VCaP (cell line): ENCODE measurements around the gene COL4A2.

ENCODE experiments used
- H3K27ac ChIP-seq: fragments of 450-650 bp; 2 replicates; pipeline ENCODE4 v1.5.1; 2017
- TF ChIP-seq, protein P1 (sequence below): fragments of 450-650 bp; conservative IDR thresholded peaks from 2 replicates; pipeline ENCODE4 v1.5.1; 2017; ENCODE audit warnings: mild to moderate bottlenecking, moderate library complexity

COL4A2 gene

GRCh38 chr13:110322126-110322827 is 15.2 kb downstream of the COL4A2 start:
- no peak overlapping the region for H3K27ac ChIP-seq
- TF ChIP-seq, protein P1, sequence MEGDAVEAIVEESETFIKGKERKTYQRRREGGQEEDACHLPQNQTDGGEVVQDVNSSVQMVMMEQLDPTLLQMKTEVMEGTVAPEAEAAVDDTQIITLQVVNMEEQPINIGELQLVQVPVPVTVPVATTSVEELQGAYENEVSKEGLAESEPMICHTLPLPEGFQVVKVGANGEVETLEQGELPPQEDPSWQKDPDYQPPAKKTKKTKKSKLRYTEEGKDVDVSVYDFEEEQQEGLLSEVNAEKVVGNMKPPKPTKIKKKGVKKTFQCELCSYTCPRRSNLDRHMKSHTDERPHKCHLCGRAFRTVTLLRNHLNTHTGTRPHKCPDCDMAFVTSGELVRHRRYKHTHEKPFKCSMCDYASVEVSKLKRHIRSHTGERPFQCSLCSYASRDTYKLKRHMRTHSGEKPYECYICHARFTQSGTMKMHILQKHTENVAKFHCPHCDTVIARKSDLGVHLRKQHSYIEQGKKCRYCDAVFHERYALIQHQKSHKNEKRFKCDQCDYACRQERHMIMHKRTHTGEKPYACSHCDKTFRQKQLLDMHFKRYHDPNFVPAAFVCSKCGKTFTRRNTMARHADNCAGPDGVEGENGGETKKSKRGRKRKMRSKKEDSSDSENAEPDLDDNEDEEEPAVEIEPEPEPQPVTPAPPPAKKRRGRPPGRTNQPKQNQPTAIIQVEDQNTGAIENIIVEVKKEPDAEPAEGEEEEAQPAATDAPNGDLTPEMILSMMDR: no peak

DNA sequence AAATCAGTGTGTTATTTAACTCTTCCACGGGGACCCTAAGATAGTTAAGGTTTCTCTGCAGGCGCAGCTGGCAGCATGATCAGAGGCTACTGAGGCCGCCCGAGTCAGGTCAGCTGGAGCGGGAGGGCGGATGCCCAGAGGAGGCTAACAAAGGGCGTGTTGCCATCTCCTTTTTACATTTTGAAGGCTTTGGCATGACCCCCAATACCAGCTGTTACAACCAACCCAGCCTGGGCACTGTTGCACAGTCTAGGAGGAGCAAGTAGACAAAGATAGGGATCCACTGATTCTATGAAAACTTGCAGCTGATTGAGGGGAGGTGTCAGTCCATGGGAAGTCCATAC is 15.7 kb downstream of the COL4A2 start:
- no peak overlapping the region for H3K27ac ChIP-seq

GRCh38 chr13:110323172-110323891 is 16.2 kb downstream of the COL4A2 start:
- no peak overlapping the region for H3K27ac ChIP-seq
- TF ChIP-seq, protein P1: no peak; the same call in 1 of the 2 replicates

More for the DNA sequence above, 15.7 kb downstream of the COL4A2 start:
- TF ChIP-seq, protein P1: no peak

DNA sequence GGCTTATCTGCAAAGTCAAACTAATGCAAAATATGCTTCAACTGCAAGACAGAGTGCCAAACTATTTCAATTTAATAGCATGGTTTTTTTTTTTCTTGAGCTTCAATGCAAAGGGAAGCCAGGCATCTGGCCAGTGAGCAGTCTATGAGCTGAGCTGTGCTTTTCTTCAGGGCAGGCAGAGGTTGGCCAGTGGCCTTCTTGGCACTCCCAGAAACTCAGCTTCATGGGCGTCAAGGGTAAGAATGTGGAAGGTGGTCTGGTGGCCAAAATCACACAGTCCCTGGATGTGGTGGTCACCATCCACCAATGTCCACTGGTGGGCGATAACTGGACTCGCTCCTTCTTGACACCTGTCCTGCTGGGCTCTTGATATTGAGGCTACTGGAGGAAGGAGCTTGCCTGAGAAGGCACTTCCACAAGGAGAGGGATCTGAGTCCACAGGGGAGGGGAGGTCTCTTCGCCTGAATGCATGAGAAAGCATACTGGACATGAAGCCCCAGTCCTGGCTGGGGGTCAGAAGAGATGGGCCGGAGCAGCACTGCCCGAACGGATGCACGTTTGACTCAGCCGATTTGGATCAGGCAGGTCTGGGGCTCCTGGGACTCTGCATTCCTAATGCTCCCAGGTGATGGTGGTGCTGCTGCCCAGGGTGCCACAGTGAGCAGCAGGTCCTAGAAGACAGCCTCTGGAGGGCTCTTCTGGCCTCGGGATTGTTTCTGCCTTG is 17.1 kb downstream of the COL4A2 start:
- no peak overlapping the region for H3K27ac ChIP-seq
- TF ChIP-seq, protein P1: no peak

DNA sequence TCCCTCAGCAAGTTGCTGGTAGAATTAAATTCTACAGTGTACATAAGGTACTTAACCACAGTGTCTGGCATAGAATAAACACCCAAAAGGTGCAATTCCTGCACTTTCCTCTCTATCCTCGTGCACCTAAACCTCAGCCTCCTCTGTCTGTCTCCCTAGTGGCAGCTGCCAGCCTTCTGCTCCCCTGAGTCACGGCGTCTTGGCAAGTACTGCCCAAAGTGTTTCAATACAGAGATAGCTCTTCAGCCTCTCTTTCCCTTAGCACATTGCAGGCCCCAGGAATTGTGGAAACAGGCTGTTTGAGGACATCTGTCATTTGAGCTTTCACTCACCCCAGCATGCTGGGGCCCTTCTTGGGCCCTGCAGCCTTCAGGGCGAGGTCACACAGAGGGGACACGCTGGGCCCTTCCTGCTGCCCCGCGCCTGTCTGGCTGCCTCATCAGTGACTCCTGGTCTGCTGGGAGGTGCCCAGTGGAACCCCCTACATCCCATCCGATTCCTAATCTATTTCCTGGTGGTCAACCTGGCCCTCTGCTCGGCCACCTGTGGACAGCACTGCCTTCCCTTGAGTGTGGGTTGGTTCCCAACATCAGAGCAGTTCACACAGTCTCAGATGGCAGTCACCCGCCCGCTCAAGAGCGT is 19.3 kb downstream of the COL4A2 start:
- TF ChIP-seq, protein P1: no peak
- no peak overlapping the region for H3K27ac ChIP-seq

DNA sequence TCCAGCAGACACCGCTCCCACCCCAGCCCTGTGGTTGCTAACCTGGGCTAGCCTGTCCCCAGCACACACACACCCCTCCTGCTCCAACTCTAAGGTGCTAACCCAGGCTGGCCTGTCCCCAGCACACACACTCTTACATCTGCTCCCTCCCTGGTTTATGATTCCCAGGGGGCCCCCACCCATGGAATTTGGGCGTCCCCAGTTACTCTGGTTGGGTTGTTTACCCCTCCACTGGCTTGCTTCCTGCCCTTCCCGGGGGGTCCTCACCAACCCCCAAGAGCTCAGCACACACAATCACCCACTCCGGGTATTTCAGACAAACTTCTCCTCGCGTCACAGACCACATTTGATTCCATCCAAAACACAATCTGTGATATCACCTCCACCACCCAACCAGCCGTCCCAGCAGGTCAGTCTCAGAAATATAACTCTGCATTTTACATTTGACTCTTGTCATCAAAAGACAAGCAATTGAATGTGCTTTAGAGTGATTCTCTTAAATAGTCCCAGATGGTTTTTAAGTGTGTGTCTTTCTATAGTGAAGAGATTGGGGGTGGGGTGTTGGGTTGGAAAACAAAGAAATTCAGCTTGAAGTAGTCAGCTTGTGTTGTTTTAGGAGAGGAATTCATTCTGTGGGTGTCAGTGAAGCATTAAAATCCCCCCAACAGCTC is 20.1 kb downstream of the COL4A2 start:
- no peak overlapping the region for H3K27ac ChIP-seq
- TF ChIP-seq, protein P1: no peak
